Endothelial cell (in vitro differentiated cells): ENCODE results near the gene HDGFL1. TPM values are rescaled to one million over a fixed set of nuclear protein-coding genes. Genes with fewer than 3 reads are reported as not detected.

Experiments used
- DNase-seq: peaks from one replicate; pipeline ENCODE4 v3.0.0; 2021; ENCODE audit warnings: low spot score
- H3K27ac Mint-ChIP-seq: one replicate; pipeline ENCODE4 v1.8.0; 2021; ENCODE audit warnings: mixed read lengths, inconsistent platforms; ENCODE audit not compliant: unreplicated experiment
- H3K27me3 Mint-ChIP-seq: one replicate; pipeline ENCODE4 v1.8.0; 2021; ENCODE audit warnings: mild to moderate bottlenecking, moderate library complexity, mixed read lengths, inconsistent platforms; ENCODE audit not compliant: unreplicated experiment
- H3K36me3 Mint-ChIP-seq: one replicate; pipeline ENCODE4 v1.8.0; 2021; ENCODE audit warnings: mild to moderate bottlenecking, low read depth, mixed read lengths, inconsistent platforms; ENCODE audit not compliant: unreplicated experiment
- H3K4me1 Mint-ChIP-seq: one replicate; pipeline ENCODE4 v1.8.0; 2021; ENCODE audit warnings: mild to moderate bottlenecking, mixed read lengths, inconsistent platforms; ENCODE audit not compliant: unreplicated experiment
- H3K4me3 Mint-ChIP-seq: one replicate; pipeline ENCODE4 v1.8.0; 2021; ENCODE audit warnings: mild to moderate bottlenecking, mixed read lengths, inconsistent platforms; ENCODE audit not compliant: unreplicated experiment
- H3K9me3 Mint-ChIP-seq: one replicate; pipeline ENCODE4 v1.8.0; 2021; ENCODE audit warnings: mixed read lengths, inconsistent platforms; ENCODE audit not compliant: unreplicated experiment
- total RNA-seq: library from RNA; stranded (reverse); fragmentation: NEBNext Ultra II Directional; extraction: Animal tissue kit (Norgen Biotek cat#: 25700); gene quantifications from one replicate; pipeline ENCODE4 v1.2.1, GENCODE V29; 2021; ENCODE audit not compliant: unreplicated experiment
- TF ChIP-seq, protein P1 (sequence below): fragments of 200-600 bp; sonication (generic); IDR thresholded peaks from one replicate; pipeline ENCODE4 v1.5.0; 2021; ENCODE audit warnings: antibody characterized with exemption; ENCODE audit not compliant: unreplicated experiment

Gene HDGFL1
- total RNA-seq, 1 donor from 2014 or later, result not detected

DNA sequence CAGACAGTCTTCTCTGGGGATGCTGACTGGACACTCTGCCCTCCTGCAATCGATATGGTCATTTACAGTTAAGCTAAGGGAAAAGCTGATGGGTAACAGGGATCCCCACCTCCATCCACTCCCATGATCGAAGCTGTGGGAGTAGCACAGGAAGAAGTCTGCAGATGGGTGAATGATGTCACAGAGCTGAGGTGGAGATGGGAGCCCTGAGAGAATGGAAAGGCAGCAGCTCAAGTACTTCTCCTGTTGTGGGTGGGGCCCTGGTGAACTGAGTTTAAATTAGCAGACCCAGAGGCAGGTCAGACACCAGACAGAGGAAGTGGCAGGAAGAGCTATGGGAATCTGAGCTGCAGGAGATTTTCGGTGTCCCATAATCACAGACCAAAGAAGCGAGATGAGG is 29.0 kb downstream of the HDGFL1 start:
- Mint-ChIP-seq H3K4me1 (peaks cover 8% of the 10 kb centered on the region), H3K27me3 (no peaks in the 10 kb centered on the region), H3K36me3 (no peaks in the 10 kb centered on the region), H3K4me3 (no peak overlapping the region), H3K27ac (no peak overlapping the region), H3K9me3 (no peaks in the 10 kb centered on the region)
- TF ChIP-seq, protein P1, sequence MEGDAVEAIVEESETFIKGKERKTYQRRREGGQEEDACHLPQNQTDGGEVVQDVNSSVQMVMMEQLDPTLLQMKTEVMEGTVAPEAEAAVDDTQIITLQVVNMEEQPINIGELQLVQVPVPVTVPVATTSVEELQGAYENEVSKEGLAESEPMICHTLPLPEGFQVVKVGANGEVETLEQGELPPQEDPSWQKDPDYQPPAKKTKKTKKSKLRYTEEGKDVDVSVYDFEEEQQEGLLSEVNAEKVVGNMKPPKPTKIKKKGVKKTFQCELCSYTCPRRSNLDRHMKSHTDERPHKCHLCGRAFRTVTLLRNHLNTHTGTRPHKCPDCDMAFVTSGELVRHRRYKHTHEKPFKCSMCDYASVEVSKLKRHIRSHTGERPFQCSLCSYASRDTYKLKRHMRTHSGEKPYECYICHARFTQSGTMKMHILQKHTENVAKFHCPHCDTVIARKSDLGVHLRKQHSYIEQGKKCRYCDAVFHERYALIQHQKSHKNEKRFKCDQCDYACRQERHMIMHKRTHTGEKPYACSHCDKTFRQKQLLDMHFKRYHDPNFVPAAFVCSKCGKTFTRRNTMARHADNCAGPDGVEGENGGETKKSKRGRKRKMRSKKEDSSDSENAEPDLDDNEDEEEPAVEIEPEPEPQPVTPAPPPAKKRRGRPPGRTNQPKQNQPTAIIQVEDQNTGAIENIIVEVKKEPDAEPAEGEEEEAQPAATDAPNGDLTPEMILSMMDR, result no peak
- no peak for DNase-seq

DNA sequence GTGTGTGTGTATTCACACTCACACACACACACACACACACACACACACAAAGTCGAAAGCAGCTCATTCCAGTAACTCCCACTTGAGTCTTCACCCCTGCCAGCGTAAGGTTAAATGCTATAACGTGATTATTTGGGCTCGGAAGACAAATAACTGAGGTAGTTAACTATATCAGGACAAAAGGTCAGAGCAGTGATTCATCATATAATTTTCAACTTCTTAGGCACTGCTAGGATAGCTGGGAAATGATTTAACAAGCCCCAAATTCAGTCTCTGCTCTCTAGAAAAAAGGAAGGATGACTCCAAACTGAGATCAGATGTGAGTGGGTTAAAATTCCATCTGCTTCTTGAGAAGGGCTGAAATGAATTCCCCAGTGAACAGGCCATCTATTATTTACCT is 30.7 kb downstream of the HDGFL1 start:
- no peaks in the 10 kb centered on the region for H3K9me3 Mint-ChIP-seq
- TF ChIP-seq, protein P1, result no peak
- no peak overlapping the region for H3K4me3 Mint-ChIP-seq
- no peaks in the 10 kb centered on the region for H3K27me3 Mint-ChIP-seq
- H3K27ac Mint-ChIP-seq, result no peak overlapping the region
- DNase-seq, result no peak
- peaks cover 8% of the 10 kb centered on the region for H3K4me1 Mint-ChIP-seq
- H3K36me3 Mint-ChIP-seq, result no peaks in the 10 kb centered on the region

DNA sequence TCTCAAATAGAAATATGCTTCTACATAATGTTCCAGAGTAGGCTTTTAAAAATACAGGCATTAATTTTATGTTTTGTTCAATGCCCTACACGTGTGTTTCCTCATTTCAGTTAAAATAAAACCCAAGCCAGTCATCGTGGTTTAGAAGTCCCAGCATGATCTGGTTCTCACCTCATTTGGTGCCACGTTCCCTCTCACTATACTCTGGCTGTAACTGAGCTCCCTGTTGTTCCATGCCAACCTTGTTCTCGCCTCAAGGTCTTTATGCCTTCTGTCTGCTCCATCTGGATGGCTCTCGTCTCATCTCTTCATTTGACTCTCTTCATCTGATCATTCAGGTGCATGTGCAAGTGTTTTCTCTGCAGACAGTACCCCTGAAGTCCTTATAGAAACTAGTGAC is 32.6 kb downstream of the HDGFL1 start:
- H3K4me1 Mint-ChIP-seq, result peaks cover 8% of the 10 kb centered on the region
- TF ChIP-seq, protein P1, result no peak
- no peaks in the 10 kb centered on the region for H3K9me3 Mint-ChIP-seq
- no peaks in the 10 kb centered on the region for H3K36me3 Mint-ChIP-seq
- H3K27ac Mint-ChIP-seq, result no peak overlapping the region
- no peaks in the 10 kb centered on the region for H3K27me3 Mint-ChIP-seq
- no peak for DNase-seq
- no peak overlapping the region for H3K4me3 Mint-ChIP-seq

DNA sequence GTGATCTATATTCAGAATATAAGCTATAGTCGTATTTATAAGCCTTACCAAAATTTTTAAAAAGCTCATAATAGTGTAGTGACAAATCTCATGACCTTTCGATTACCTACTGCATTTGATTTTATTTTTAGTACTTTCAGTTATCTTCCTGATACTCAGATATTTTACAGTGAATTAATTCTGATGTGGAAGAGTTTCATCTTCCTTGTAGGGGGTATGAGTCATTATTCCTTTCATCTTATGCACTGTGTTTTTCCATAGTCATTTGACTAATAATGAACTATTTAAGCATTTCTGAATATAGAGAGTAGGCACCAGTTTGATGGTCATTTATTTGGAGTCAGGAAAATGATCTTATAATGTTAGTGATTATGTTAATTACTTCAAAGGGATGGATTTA is 36.4 kb downstream of the HDGFL1 start:
- Mint-ChIP-seq H3K4me1 (no peaks in the 10 kb centered on the region), H3K36me3 (no peaks in the 10 kb centered on the region), H3K27me3 (no peaks in the 10 kb centered on the region), H3K9me3 (no peaks in the 10 kb centered on the region), H3K27ac (no peak overlapping the region), H3K4me3 (no peak overlapping the region)
- TF ChIP-seq, protein P1, result no peak
- DNase-seq, result no peak

DNA sequence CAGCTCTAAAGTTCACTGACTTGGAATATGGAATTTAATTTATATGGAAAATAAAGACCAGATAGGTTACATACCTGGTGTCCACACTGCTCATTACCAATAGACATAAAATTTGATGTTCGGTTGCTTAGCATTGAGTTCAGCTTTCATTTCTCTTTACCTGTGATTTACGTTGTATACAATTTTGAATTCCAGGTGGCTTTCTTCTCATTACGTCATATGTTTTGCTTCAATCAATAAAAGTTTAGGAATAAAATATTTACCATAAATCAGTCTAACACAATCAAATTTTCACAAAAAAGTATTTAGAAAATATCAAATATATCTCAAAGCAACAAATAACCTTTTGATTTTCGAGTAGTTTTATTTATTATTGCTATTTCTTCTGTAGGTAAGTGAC is 40.8 kb downstream of the HDGFL1 start:
- Mint-ChIP-seq H3K36me3 (no peaks in the 10 kb centered on the region), H3K9me3 (no peaks in the 10 kb centered on the region), H3K27me3 (no peaks in the 10 kb centered on the region), H3K27ac (no peak overlapping the region), H3K4me3 (no peak overlapping the region), H3K4me1 (no peaks in the 10 kb centered on the region)
- no peak for DNase-seq
- TF ChIP-seq, protein P1, result no peak
